IMR-90 (cell line): Measurements from ENCODE around the gene SLC35G1. TPM values are rescaled to one million over a fixed set of nuclear protein-coding genes. Genes with fewer than 3 reads are reported as not detected.

Experiments used
- ATAC-seq: fragments of 200-7000 bp; cut with Tn5 transposase; 2 replicates; pipeline ENCODE4 v1.9.1; 2020; ENCODE audit warnings: low read depth, mild to moderate bottlenecking, moderate library complexity
- BruUV-seq: library from RNA; stranded (reverse); fragments of 400-500 nt; replicated peaks from 2 replicates; lab custom pipeline; 2021; lab: Mats Ljungman, UMichigan
- CTCF ChIA-PET: fragments of 300-600 bp; formaldehyde crosslinking; extraction: SDS; loops from one replicate; lab custom pipeline; 2021; ENCODE audit warnings: antibody characterized with exemption; lab: Yijun Ruan, JAX
- POLR2A ChIA-PET: fragments of 300-600 bp; sonication (Branson Sonifier 250); formaldehyde crosslinking; loops from one replicate; lab custom pipeline; 2022; ENCODE audit warnings: antibody characterized with exemption; ENCODE audit not compliant: unreplicated experiment; lab: Charles Lee
- DNase-seq: peaks from one replicate; pipeline ENCODE4 v3.0.0; 2013
- H2AFZ ChIP-seq: replicated peaks from 2 replicates; pipeline ENCODE3; 2013; ENCODE audit warnings: low read length, mild to moderate bottlenecking; ENCODE audit not compliant: poor library complexity
- H2AK5ac ChIP-seq: 2 replicates; pipeline ENCODE4 v1.6.1; 2013; ENCODE audit warnings: low read depth, low read length, inconsistent platforms
- H2AK9ac ChIP-seq: replicated peaks from 2 replicates; pipeline ENCODE3; 2013; ENCODE audit warnings: mild to moderate bottlenecking, low read depth, low read length, moderate library complexity; ENCODE audit not compliant: poor library complexity
- H2BK120ac ChIP-seq: 2 replicates; pipeline ENCODE4 v1.6.1; 2013; ENCODE audit warnings: low read depth, low read length, inconsistent platforms
- H2BK15ac ChIP-seq: 3 replicates; pipeline ENCODE4 v1.6.1; 2013; ENCODE audit warnings: low read depth, low read length, inconsistent platforms
- H2BK20ac ChIP-seq: 2 replicates; pipeline ENCODE4 v1.6.1; 2013; ENCODE audit warnings: low read depth, mild to moderate bottlenecking, inconsistent platforms, low read length, moderate library complexity
- H2BK5ac ChIP-seq: 2 replicates; pipeline ENCODE4 v1.6.1; 2013; ENCODE audit warnings: mild to moderate bottlenecking, low read depth, low read length, inconsistent platforms; ENCODE audit not compliant: poor library complexity, severe bottlenecking
- H3K14ac ChIP-seq: replicated peaks from 2 replicates; pipeline ENCODE4 v1.6.1; 2013; ENCODE audit warnings: low read depth, low read length, inconsistent platforms
- H3K18ac ChIP-seq: 2 replicates; pipeline ENCODE4 v1.6.1; 2013; ENCODE audit warnings: low read depth, low read length, control low read depth
- H3K23ac ChIP-seq: 2 replicates; pipeline ENCODE4 v1.6.1; 2013; ENCODE audit warnings: low read depth, low read length, inconsistent platforms
- H3K27ac ChIP-seq: 2 replicates; pipeline ENCODE4 v1.5.1; 2013; ENCODE audit warnings: mild to moderate bottlenecking, control low read depth, low read length; ENCODE audit not compliant: insufficient read depth
- H3K27me3 ChIP-seq: 2 replicates; pipeline ENCODE4 v1.6.1; 2013; ENCODE audit warnings: low read length; ENCODE audit not compliant: control insufficient read depth, insufficient read depth
- H3K36me3 ChIP-seq: 2 replicates; pipeline ENCODE4 v1.6.1; 2013; ENCODE audit warnings: low read length, mixed read lengths; ENCODE audit not compliant: control insufficient read depth, insufficient read depth
- H3K4ac ChIP-seq: 2 replicates; pipeline ENCODE4 v1.6.1; 2013; ENCODE audit warnings: low read depth, low read length, inconsistent platforms
- H3K4me1 ChIP-seq: 2 replicates; pipeline ENCODE4 v1.6.1; 2013; ENCODE audit warnings: low read length, mixed read lengths; ENCODE audit not compliant: control insufficient read depth, insufficient read depth
- H3K4me2 ChIP-seq: 2 replicates; pipeline ENCODE4 v1.6.1; 2013; ENCODE audit warnings: low read depth, mild to moderate bottlenecking, control low read depth, low read length, moderate library complexity
- H3K4me3 ChIP-seq: 2 replicates; pipeline ENCODE4 v1.5.1; 2013; ENCODE audit warnings: low read depth, mild to moderate bottlenecking, control low read depth, low read length, moderate library complexity; ENCODE audit not compliant: insufficient read depth
- H3K56ac ChIP-seq: 2 replicates; pipeline ENCODE4 v1.6.1; 2013; ENCODE audit warnings: low read length, inconsistent platforms; ENCODE audit not compliant: insufficient read depth; ENCODE audit errors: extremely low read depth
- H3K79me1 ChIP-seq, 2 experiments: 2 replicates each; pipeline ENCODE4 v1.6.1; 2013; ENCODE audit warnings: low read length in 2 of 2, inconsistent platforms in 1 of 2, low read depth in 1 of 2
- H3K9ac ChIP-seq: 2 replicates; pipeline ENCODE4 v1.6.1; 2013; ENCODE audit warnings: low read depth, low read length, control low read depth
- H3K9me1 ChIP-seq: 2 replicates; pipeline ENCODE4 v1.6.1; 2013; ENCODE audit warnings: low read length, inconsistent platforms; ENCODE audit not compliant: insufficient read depth
- H3K9me3 ChIP-seq: 2 replicates; pipeline ENCODE4 v1.6.1; 2013; ENCODE audit warnings: low read length; ENCODE audit not compliant: control insufficient read depth, insufficient read depth
- H4K20me1 ChIP-seq: 2 replicates; pipeline ENCODE4 v1.6.1; 2013; ENCODE audit warnings: low read length, inconsistent platforms; ENCODE audit not compliant: insufficient read depth
- H4K5ac ChIP-seq: 2 replicates; pipeline ENCODE4 v1.6.1; 2013; ENCODE audit warnings: mild to moderate bottlenecking, low read depth, low read length, control low read depth
- H4K8ac ChIP-seq, 2 experiments: 2 replicates each; pipeline ENCODE4 v1.6.1; 2013; ENCODE audit warnings: low read depth in 2 of 2, low read length in 2 of 2, control low read depth in 1 of 2, inconsistent platforms in 1 of 2
- H4K91ac ChIP-seq: 2 replicates; pipeline ENCODE4 v1.6.1; 2013; ENCODE audit warnings: low read depth, low read length, inconsistent platforms; ENCODE audit not compliant: insufficient read depth
- BHLHE40 ChIP-seq: fragments of 150-350 bp; IDR thresholded peaks from 2 replicates; pipeline ENCODE4 v1.6.1; 2016; ENCODE audit warnings: mild to moderate bottlenecking, low read depth, low read length
- WGBS, 2 experiments: methylation state at CpG; one replicate each; pipeline versions ENCODE4 v1.1.5 to v1.1.7; 2013; ENCODE audit warnings: missing lambda C conversion rate in 2 of 2; ENCODE audit not compliant: insufficient read length in 1 of 2; ENCODE audit errors: extremely low coverage in 2 of 2; 5-methylcytosine and 5-hydroxymethylcytosine counted together
- dilution Hi-C: fragments of 300-500 bp; cut with HindIII; formaldehyde crosslinking; loops from one replicate; pipeline ENCODE4 v1.14.3; 2018; ENCODE audit warnings: low sequenced_read_pairs; ENCODE audit not compliant: unreplicated experiment
- in situ Hi-C: fragments of 300-500 bp; cut with MboI; formaldehyde crosslinking; loops from 3 replicates; pipeline ENCODE4 v1.14.3; 2019; ENCODE audit warnings: low sequenced_read_pairs, inconsistent platforms, mixed read lengths
- intact Hi-C: fragments of 100-400 bp; cut with micrococcal nuclease; formaldehyde crosslinking; loops from 2 replicates; pipeline ENCODE4 v1.10.0; 2022
- polyA plus RNA-seq, 3 experiments: library from polyadenylated mRNA; depleted of rRNA; stranded (reverse); fragments of >200 nt; gene quantifications; 2 replicates each; pipeline ENCODE4 v1.2.3, GENCODE V29; 2012; ENCODE audit warnings: low replicate concordance in 1 of 3
- total RNA-seq: library from RNA; depleted of rRNA; stranded (reverse); fragments of >200 nt; gene quantifications from 2 replicates; pipeline ENCODE4 v1.2.3, GENCODE V29; 2012

Gene SLC35G1
- total and polyA plus RNA-seq, 2 of the 4 experiments (the other 2 are of a cell fraction): 2.7 to 3.7 TPM

DNA sequence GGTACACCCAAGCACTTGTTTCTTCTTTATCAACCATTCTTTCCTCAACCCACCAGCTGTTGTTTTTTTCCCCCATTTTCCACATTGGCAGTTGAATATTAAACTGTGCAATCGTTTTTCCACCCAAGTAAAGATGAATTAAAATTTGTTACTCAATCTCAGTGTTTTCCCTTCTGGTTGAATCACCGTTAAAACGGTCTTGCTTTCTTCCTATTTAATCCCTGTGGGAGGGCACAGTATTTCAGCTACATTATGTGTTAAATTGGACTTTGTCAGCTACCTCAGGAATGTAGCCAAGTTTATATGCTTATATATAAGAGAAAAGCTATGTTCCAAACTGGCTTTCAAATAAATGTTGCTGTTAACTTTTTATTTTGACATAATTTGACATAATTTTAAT is 19.9 kb downstream of the SLC35G1 start:
- Histone ChIP-seq H3K9me3 (no peaks in the 10 kb centered on the region), H2AK5ac (no peak overlapping the region), H2BK20ac (no peak overlapping the region), H3K4me3 (no peak overlapping the region), H3K23ac (no peak overlapping the region), H3K4ac (no peak overlapping the region), H4K5ac (no peak overlapping the region), H3K4me1 (no peaks in the 10 kb centered on the region; the same call in 1 of the 2 replicates), H3K18ac (no peak overlapping the region), H3K27me3 (no peaks in the 10 kb centered on the region), H2BK5ac (no peak overlapping the region), H3K56ac (no peak overlapping the region), H2AFZ (no peak overlapping the region), H4K20me1 (no peaks in the 10 kb centered on the region), H3K9me1 (no peaks in the 10 kb centered on the region), H3K27ac (no peak overlapping the region), H3K36me3 (peaks cover 2% of the 10 kb centered on the region; the same call in 1 of the 2 replicates), H3K79me1 (no peaks in the 10 kb centered on the region), H2BK120ac (no peak overlapping the region), H3K14ac (no peak overlapping the region), H4K8ac (no peak overlapping the region), H2AK9ac (no peak overlapping the region), H3K9ac (no peak overlapping the region), H4K91ac (no peak overlapping the region), H3K4me2 (no peak overlapping the region), H2BK15ac (no peak overlapping the region)
- in situ Hi-C loops: loop anchor here (25.0 kb wide), 1 partner anchor 524 kb away; no protein-coding TSS in a partner anchor
- dilution Hi-C loops: no loop called here
- ATAC-seq: no peak
- TF ChIP-seq BHLHE40: no peak
- CTCF ChIA-PET: interaction anchor here (0.6 kb wide), 1 partner anchor 426 kb away, joined by 3 read pairs; no protein-coding TSS in a partner anchor
- DNase-seq: no peak
- intact Hi-C loops: loop anchor here (10.0 kb wide), 1 partner anchor 311 kb away; no protein-coding TSS in a partner anchor
- WGBS, 2 experiments: no CpG with 5 or more reads among the region's 3 CpGs
- POLR2A ChIA-PET: no interaction called here
- BruUV-seq: no TSS peak
